HT1080 (cell line): ENCODE results near the gene PITX2. TPM values are rescaled to one million over a fixed set of nuclear protein-coding genes. Genes with fewer than 3 reads are reported as not detected.

Source experiments
- DNase-seq: peaks from one replicate; pipeline ENCODE4 v3.0.0-alpha.2; 2015; ENCODE audit warnings: low read depth
- polyA plus RNA-seq, 2 experiments: library from polyadenylated mRNA; depleted of rRNA; stranded (reverse); fragments of >200 nt; gene quantifications; 2 replicates each; pipeline ENCODE4 v1.2.3, GENCODE V29; 2015
- total RNA-seq: library from RNA; depleted of rRNA; stranded (reverse); fragments of >200 nt; shearing (Covaris generic); gene quantifications from 2 replicates; pipeline ENCODE4 v1.2.3, GENCODE V29; 2014; rRNA removed

Gene PITX2
- 4.6 and 7.1 TPM in 2 replicates for total RNA-seq
- 3.8 and 4.3 TPM in 2 replicates for polyA plus RNA-seq (2015; cell fraction: cytosol; rRNA removed)
- polyA plus RNA-seq (2015; cell fraction: nucleus; rRNA removed) = 8.6 and 12.1 TPM in 2 replicates

DNA sequence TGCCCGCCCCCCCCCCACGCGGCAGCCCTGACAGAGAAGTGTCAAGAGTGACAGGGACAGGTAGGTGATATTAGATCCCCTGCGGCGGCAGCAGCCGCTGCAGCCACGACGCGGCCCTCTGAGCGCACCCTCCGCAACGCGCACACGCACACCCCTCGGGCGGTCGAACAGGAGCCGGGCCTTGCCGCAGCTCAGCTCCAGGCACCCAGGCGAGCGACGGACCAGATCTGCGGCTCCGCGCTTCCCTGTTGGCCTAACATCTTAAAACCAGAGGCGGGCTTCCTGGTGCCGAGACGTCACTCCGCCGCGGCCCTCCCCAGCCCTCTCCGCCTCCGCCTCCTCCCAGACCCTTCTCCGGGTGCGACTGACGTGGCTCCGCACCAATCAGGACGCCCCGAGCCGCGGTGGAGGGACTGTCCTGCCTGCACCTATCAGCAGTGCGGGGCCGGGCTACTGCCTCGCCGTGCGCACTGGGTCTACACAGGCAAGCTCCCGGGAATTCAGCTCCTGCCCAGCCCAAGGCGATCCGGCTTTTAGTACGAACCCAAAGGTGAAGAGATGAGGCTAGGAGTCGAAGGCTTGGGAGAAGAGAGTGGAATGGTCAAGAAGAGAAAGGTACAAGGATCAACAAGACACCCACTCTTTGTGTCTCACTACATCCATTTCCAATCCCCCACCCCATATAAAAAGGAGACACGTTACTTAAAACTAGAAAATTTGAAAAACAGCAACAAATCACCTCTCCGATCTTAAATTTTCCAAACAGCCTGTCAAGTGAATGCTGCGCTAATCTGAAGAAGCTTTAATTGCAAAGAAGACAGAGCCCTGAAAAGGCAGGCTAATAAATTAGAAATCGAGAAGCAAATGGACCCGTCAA, at the start of gene PITX2:
PITX2 (minus strand) TSS at position 237 of the 877 bp plus-strand sequence. CDS start 617 bp downstream, outside the sequence.
- DNase-seq = peak; percentile 99

DNA sequence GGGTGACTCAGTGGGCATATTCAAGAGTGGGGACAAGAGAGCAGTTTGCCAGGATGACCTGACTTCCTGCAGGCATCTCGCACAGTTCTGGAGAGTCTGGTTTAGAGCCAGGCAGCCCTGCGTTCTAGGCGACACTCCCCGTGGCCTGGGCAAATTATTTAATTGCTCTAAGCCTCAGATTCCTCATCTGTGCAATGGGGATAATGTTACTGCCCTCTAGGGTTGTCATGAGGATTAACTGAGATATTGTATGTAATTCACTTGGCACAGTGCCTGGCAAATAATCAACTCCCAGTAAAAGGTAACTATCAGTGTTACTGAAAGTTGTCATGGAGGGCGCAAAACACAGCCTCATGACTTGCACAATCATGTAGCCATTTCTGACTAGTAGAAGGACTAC, 48.8 kb upstream of the PITX2 start:
- DNase-seq = no peak

DNA sequence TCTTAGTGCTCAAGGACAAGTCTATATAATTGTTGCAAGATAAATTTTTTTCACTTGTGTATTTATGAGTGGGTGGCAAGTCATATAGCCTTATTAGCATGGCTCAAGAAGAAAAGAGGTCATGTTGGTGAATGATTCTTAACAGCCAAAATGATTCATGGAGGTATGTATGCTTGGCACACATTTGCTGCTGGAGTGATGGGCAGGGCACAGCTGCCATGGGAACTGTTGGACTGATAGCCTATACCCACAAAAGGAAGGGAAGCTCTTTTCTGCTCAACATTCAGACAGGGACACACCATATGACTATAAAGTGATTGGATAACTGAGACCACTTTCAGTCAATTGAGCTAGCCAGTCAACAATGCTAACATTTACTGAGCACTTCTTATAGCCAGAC, 46.8 kb upstream of the PITX2 start:
- peak; percentile 40 for DNase-seq

DNA sequence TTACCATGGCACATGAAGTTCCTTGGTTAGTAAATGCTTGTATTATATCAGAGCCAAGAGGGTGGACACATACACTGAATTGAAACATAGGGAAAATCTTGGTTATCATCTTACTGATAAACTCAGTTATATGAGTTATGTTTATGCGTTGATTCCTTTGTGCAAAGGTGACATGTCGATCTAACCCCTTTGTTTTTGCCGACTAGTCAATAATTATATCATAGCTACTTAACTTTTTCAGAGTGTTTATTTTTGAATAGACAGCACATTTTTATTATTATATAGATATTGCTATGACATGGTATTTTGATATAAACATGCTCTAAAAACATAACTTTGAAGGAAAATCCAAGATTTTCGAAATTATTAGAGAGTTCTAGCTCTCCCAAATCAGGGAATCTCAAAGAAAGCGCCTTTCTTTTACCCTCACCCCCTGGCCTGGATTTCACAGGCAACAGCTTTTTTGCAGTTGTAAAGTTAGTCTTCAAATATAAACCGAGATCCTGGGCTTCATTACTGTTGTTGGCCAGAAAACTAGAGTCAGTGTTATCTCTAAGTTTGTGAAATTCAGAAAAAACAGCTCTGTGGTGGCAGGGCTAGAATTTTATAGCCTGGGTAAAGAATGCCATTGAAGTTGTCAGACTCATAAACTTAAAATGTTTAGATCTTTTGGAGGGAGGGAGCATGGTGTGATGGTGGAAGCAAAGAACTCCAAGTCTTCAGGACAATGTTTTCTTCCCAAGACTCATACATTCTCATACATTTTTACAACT, 45.8 kb upstream of the PITX2 start:
- DNase-seq = no peak

DNA sequence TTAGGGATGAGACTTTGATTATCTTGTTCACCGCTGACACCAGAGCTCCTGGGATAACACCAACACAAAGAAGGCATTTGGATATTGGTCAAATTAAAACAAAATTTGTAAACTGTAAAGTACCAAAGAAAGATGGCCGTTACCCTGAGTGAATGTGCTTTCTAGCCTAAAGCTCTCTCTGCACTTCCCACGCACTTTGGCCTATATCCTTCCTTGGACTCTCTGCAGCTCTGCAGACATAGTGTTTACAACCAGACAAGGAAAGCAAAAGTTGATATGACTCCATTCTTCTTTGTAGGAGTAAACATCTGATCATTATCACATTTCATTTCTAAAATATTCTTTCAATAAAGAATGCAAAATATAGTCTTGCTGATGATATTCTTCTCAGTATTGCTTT, 44.8 kb upstream of the PITX2 start:
- DNase-seq = no peak

DNA sequence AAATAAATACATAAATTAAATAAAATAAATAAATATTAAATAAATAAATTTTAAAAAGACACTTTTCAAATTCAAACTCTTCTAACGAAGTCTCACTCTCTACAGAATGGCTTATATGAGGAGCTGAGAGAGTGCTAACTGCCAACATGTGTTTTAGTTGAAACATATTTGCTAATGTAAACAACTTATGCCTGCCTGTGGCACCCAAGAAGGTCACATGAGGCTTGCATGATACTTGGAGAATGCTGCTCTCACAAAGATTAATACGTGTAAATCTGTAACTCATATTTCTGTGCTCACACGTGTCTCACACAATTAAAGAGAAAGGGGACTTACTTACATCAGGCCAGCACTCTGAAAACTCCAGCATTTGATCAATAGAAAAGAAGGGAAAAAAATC, 43.2 kb upstream of the PITX2 start:
- no peak for DNase-seq

DNA sequence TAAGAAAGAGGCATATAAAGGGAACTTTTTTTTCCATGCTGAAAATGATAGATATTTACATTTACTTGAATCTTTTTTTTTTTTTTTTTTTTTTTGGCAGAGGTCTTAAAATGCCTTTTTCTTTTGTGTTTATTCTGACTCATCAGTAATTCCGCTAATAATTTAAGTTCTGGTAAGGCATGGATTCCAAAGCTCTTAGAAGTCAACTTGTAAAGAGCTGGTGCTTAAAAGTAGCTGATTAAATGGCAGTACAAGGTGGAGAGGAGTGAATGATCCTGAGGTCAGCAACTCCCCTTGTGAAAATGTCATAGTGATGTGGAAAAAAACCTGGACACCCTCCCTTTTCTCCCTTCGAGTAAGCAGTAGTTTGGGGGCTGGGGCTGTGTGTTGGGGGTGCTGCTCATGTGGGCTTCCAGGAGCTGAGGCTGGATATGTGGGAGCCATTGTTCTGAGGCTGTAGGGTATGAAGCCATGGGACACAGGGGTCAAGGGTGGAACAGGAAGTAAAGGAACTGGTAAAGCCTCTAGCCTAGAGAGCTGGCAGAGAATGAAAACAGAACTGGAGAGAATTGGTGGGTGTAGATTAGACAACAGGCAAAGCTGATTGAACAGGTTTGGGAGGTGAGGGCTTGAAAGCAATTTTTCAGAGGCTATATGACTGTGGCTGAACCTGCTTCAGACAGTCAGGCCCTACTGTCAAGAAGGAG, 41.0 kb upstream of the PITX2 start:
- peak; percentile 72 for DNase-seq

DNA sequence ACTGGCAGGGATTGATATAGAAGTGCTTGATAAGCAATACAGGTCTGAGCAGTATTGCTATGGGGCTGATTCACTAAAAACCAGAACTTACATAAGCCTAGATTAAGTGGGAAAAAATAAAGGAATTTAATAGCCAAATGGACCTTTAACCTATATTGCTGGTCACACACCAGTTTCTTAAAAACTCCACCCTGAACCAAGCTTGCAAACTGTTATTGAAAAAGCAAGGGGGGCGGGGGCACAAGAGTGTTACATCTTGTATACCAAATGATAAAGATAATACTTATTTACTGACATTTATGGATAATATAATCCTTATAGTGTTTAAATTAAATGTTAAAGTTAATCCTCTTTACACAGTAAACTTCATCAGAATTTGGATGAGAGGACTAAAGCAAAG, 40.3 kb upstream of the PITX2 start:
- DNase-seq = no peak

DNA sequence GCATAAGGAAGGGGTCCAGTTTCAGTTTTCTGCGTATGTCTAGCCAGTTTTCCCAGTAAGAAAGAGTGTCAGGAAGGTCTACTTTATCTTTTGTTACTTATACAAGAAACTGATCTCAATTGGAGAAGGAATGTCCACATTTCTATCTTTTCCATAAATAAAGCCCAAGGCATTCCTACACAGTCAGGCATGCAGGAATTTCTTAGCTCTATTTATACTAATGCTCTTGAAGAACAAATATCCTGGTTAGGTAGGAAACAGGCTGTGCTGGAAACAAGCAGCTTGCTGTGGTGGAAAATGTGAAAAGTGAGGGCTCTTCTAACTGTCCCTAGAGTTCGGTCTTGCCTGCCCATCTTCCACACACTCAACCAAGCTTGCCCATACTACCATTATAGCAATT, 37.9 kb upstream of the PITX2 start:
- DNase-seq = no peak

DNA sequence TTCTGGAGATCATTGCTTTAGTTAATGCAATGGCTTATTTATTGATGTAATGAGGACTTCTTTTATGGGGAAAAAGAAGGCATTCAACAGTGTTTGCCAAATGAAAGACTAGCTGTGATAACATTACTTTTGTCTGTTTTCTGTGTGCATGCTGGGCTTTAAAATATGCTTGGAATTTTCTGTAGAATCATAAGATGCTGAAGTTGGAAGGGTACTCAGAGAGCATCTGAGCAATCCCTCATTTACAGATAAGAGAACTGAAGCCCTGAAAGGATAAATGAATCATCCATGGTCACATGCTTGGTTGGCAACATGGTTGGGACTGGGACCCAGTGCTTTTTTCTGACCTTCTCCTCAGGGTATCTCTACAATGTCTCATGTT, 31.4 kb upstream of the PITX2 start:
- DNase-seq = peak; percentile 21

DNA sequence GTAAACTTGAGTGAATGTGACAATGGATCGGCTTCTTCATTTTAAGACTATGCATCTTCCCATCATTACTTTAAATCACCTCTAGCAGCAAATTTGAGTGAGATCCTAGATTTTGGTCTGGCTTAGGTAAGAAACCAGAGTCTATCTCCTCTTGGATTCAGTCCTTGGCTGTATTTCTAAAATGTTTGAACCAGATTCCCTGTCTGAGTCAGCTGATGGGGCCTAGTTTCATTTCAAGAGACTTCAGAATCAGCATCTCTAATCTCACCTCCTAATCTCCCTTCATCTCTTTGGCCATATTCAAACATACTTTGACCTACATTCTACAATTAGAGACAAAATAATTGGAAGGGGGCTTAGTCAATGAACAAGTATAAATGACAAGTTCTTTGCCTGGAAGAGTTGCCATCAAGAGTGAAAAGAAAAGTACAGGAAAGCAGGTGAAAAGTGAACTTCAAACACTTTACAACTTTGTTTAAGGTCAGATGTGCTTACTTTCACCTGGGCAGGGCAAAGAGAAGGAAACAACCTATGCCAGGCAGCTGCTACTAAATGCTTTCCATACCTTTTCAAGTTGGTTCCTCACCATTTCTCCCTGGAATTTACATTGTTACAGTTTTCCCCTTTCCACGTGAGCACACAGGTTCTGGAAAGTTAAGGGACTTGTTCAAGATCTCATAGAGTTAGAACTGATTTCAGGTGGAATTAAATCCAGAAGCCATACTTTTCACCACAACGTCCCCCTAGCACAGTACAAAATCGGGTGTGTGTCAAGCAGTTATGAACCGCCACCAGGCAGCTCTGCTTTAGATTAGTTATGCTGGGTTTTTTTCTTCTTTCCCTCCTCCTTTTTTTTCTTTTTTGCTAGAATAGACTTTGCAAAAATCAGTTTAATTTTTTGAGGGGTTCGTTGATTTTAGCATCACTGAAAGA, 30.7 kb upstream of the PITX2 start:
- no peak for DNase-seq

DNA sequence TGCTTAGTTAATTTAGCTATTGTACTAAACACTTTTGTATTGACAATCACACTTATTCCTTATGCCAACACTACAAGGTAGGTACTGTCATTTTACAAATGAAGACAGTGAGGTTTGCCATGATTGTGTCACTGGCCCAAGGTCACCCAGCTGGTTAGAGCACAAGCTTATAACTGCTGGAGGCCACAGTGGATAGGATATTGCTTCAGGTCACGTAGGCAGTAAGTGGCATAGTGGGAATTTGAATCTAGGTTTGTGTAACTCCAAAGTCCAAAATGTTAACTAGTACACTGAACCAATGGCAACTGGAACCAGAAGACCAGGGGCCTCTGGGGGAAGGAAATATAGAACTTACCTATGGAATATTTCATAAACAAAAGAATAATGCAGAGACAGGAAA, 21.1 kb upstream of the PITX2 start:
- DNase-seq = no peak

DNA sequence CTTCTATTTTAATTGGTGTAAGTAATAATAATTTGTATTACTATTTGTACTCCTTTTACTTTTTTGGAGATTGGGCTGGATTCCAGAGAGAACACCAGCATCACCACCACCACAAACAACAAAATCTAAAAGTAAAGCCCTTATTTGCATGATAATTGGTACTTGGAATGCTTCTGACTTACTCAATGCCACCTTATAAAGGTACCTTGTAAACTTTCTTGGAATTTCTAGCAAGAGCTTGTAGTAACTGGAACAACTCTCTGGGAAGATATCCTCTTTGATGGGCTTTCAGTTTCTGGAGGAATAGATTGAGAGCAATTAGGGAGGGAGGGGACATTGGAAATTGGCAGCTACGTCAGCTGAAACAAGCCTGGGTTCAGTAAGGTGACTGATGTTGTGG, 20.2 kb upstream of the PITX2 start:
- no peak for DNase-seq

DNA sequence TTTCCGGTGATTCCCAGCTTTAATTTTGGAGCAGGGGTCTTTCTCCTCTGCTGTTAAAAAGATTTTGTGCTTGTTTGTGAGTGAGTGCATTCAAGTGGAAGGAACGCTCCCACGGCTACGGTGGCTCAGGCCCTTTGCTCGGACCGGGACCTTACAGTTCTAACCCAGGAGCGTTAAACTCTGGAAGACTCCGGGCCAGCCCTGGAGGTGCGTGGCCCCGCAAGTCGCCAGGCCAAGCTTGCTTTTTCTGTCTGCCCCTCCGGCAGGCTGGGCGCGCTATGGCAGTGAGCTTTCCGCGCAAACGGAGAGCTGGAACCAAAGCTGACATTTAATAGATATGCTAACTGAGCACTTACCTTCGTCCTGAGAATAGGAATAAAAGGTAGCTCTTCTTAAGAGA, 18.3 kb upstream of the PITX2 start:
- no peak for DNase-seq

DNA sequence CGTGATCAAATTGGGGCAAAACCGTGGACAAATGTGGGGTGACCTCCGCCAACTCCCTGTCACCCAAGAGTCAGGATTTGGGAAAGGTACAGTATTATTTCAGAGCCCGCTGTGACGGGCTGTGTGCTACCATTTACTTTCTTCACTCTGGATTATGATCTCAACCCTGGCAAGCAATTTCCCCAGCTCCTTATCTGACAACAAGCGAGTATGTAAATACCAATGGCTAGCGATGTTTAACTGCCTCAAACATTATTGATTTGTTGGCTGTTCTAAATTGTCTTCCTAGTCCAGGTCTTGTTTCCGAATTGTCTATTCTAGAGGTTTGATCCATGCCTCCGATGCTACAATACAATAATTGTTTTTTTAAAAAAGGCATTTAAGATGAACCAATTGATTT, 17.7 kb upstream of the PITX2 start:
- DNase-seq = no peak

DNA sequence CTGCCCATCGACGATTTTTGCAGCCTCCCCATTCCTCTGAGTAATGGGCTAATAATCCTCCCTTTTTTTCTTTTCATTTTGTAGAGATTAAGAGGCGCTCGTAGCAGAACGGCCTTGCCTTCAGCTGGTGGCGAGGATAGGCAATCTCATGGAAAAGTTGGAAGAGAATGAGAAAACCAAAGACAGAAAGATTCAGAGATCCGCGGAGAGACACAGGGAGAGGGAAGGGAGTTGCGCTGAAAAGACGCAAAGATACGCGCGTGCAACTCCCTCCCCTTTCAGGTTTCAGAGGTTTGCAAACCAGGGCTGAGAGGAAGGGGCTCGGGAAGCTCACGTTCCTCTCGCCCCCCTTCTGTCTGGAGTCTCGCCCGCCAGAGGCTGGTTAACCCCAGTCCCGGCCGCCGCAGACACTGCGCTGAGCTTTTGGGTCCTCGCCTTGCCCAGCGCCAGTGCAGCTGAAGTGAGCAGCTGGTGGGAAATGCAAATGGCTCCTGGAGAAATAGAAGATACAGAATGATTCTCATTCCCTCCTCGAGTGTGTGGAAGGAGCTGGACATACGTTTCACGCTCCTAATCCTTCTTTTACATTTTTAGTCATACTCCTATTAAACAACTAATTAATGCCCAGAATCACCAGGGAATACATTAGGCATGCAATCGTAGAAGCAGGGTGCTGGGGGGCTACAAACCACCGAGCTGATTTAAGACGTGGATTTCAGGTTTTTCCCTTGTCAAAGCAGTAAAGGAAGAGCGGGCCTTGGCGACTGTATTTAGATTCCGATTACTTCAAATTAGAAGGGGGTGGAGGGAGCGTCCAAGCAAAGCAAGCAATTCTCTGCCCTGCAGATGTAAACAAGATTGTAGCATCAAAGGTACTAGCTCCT, 16.6 kb upstream of the PITX2 start:
- no peak for DNase-seq

DNA sequence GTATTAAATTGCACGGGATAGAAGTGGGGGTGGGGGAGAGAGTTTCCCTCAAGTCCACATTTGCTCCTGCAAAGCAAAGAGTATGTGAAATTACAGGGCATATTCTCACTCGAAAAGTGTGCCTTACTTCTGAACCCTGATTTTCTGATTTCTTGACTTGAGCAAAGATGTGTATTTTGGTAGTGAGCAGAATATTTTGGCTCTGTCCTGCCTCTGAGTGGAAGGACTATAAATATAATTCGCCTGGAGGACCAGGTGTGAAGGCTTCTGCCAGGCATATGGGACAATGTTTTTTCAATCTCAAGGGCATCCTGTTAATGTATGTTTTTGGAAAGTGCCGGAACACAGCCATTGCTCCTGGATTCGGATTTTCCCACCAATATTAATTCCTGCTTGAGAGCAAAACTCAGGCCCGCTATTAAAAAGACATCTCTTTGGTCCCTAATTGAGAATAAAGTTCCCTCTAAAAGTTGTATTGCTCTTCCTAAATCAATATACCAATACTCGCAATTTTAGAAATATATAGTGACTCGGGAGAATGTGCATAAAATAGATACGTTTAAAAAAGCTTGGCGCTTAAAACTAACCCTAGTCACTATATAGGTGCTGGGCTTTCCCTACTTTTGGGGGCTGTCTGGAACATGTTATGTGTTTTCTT, 15.3 kb upstream of the PITX2 start:
- no peak for DNase-seq

DNA sequence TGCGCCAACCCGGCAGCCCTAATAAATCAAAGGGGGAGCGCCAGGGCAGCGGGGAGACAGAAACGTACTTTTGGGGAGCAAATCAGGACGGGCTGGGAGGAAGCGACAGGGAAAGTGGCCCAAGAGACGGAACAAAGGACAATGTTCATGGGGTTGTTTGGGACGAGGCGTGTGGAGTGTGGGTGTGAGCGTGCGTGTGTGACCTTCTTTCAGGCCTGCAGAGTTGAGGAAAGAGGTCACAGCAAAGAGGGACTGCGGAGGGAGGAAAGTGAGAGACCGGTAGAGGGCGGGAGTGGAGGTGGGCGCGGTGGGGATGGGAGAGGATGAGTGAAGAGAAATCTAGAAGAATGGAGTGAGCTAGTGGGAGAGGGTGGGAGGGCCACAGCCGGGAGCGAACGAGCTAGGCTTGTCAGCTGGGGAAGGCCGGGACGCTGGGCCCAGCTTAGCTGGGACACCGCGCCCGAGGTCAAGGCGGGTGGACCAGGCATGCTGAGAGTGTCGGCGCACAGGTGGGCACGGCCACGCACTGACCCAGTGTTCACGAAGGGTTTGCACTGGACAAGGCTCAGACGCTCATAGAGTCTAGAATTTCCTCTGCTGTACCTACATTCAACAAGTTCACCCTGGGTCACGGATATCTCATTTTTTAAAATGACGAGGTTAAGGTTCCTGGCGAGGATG, 14.7 kb upstream of the PITX2 start:
- no peak for DNase-seq
